DOHH2 (cell line): Measurements from ENCODE around the gene RPS6KA2.

Experiments used
- CTCF ChIP-seq: fragments of 200-600 bp; sonication (generic); IDR thresholded peaks from one replicate; pipeline ENCODE4 v1.5.1; 2014; ENCODE audit warnings: antibody characterized with exemption, mild to moderate bottlenecking, low read depth, low read length; ENCODE audit not compliant: poor library complexity, severe bottlenecking
- EZH2phosphoT487 ChIP-seq: fragments of 200-600 bp; sonication (generic); IDR thresholded peaks from 2 replicates; pipeline ENCODE4 v1.6.1; 2017; ENCODE audit warnings: borderline replicate concordance, mild to moderate bottlenecking, antibody characterized with exemption, low read length, moderate library complexity, mixed read lengths

- TF ChIP-seq CTCF, result no peak
- TF ChIP-seq EZH2phosphoT487, result no peak
Observed at GRCh38 chr6:166412156-166412910, 214.7 kb downstream of the RPS6KA2 start.
